T47D (cell line): Measurements from ENCODE around the gene B3GNT4.
"Not testable (repeated sequence)": the region's sequence is repeated elsewhere in the genome, so short reads cannot be mapped to it uniquely, and the experiment has no call there.

Experiments
- DNase-seq, 2 experiments: peaks; one replicate each; pipeline versions ENCODE4 v3.0.0 to v3.0.0-alpha.2; 2011 to 2012; ENCODE audit warnings: low read depth in 1 of 2, low spot score in 1 of 2
- JUND ChIP-seq: IDR thresholded peaks from 2 replicates; pipeline ENCODE4 v1.6.1; 2012; ENCODE audit warnings: low read depth
- in situ Hi-C: cut with HindIII; loops from 2 replicates; pipeline ENCODE4 v1.10.0; 2016; ENCODE audit warnings: low sequenced_read_pairs, low pct_unique_long_range_greater_than_20kb

B3GNT4 gene

GRCh38 chr12:122244565-122245371 is 41.3 kb downstream of the B3GNT4 start:
- no peak for DNase-seq
- in situ Hi-C loops, result no loop called here
- no peak for TF ChIP-seq JUND

DNA sequence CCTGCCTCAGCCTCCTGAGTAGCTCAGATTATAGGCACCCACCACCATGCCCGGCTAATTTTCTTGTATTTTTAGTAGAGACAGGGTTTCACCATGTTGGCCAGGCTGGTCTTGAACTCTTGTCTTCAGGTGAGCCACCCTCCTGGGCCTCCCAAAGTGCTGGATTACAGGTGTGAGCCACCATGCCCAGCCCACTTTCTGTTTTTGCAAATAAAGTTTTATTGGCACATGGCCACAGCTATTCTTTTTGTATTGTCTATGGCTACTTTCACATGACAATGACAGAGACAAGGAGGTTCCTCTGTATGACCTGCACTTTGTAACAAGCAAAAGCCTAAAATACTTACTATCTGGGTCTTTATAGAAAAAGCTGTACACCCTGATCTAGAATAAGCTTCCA is 42.0 kb downstream of the B3GNT4 start:
- in situ Hi-C loops, result no loop called here
- DNase-seq, result no peak
- TF ChIP-seq JUND, result no peak

DNA sequence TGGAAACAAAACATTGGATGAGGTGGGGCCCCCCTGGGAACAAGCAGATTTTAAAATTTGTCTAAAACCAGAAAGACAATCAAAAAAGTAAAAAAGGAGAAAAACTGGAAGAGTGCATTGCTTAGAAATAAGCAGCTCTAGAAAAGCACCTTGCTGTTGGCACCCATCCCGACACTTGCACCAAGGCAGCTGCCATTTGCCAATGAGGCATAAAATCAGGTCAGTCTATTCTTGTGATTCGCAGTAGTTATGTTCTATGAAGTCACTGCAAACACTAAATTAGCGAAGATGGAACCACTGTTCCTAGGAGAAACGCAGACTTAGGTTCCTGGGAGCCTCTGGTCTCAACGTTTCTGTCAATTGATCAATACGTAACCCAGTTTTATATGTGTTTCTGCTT is 46.5 kb downstream of the B3GNT4 start:
- no peak for DNase-seq
- in situ Hi-C loops, result no loop called here
- TF ChIP-seq JUND, result no peak

- DNase-seq, result no peak
- in situ Hi-C loops, result no loop called here
- no peak for TF ChIP-seq JUND
Observed at GRCh38 chr12:122250536-122250935, 47.0 kb downstream of the B3GNT4 start.

DNA sequence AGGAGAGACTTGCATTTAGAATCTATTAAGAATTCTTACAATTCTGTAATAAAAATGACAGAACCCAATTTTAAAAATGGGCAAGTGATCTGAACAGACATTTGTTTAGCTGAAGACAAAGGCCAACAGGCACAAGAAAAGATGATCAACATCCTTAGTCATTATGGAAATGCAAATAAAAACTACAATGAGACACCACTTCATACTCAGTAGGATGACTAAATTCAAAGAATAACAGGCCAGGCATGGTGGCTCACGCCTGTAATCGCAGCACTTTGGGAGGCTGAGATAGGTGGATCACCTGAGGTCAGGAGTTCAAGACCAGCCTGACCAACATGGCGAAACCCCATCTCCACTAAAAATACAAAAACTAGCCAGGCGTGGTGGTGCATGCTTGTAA is 55.0 kb downstream of the B3GNT4 start:
- DNase-seq, in situ Hi-C loops: not testable (repeated sequence)
